Astrocyte of the cerebellum (primary cell): ENCODE measurements around the gene FSD1.

Experiments used
- DNase-seq: peaks from one replicate; pipeline ENCODE4 v3.0.0-alpha.2; 2011; ENCODE audit warnings: low read depth
- H3K4me3 ChIP-seq: 2 replicates; pipeline ENCODE4 v1.5.1; 2011; ENCODE audit warnings: mild to moderate bottlenecking, low read depth, low read length, moderate library complexity
- in situ Hi-C: cut with HindIII; loops from 2 replicates; pipeline ENCODE4 v1.10.0; 2017; ENCODE audit warnings: low sequenced_read_pairs
- TF ChIP-seq, protein P1 (sequence below): IDR thresholded peaks from 2 replicates; pipeline ENCODE4 v1.5.1; 2012; ENCODE audit warnings: low read length, low read depth, moderate library complexity, mild to moderate bottlenecking; ENCODE audit errors: missing control alignments

FSD1 gene

DNA sequence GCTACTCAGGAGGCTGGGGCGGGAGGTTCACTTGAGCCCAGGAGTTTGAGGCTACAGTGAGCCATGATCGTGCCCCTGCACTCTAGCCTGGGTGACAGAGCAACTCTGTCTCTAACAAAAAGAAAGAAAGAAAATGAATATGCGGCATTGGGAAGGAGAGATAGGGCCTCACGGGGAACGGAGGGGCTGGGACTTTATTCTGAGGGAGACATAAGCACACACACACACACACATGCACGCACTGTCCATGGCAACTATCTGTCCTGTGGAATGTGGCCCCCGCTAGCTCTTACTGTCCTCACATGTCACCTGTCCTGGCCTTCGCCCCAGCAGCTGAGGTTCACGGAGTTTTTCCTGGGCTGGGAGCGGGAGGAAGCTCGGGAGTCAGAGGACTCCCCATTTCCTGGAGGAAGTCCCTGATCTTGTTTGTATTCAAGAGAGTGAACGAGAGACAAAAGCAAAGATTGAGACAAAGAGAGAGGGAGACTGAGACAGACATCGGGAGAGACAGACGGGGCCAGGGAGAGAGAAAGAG, 33.6 kb downstream of the FSD1 start:
- TF ChIP-seq, protein P1, sequence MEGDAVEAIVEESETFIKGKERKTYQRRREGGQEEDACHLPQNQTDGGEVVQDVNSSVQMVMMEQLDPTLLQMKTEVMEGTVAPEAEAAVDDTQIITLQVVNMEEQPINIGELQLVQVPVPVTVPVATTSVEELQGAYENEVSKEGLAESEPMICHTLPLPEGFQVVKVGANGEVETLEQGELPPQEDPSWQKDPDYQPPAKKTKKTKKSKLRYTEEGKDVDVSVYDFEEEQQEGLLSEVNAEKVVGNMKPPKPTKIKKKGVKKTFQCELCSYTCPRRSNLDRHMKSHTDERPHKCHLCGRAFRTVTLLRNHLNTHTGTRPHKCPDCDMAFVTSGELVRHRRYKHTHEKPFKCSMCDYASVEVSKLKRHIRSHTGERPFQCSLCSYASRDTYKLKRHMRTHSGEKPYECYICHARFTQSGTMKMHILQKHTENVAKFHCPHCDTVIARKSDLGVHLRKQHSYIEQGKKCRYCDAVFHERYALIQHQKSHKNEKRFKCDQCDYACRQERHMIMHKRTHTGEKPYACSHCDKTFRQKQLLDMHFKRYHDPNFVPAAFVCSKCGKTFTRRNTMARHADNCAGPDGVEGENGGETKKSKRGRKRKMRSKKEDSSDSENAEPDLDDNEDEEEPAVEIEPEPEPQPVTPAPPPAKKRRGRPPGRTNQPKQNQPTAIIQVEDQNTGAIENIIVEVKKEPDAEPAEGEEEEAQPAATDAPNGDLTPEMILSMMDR, result no peak
- peak overlapping the region; percentile 32 for H3K4me3 ChIP-seq
- in situ Hi-C loops, result no loop called here
- no peak for DNase-seq

DNA sequence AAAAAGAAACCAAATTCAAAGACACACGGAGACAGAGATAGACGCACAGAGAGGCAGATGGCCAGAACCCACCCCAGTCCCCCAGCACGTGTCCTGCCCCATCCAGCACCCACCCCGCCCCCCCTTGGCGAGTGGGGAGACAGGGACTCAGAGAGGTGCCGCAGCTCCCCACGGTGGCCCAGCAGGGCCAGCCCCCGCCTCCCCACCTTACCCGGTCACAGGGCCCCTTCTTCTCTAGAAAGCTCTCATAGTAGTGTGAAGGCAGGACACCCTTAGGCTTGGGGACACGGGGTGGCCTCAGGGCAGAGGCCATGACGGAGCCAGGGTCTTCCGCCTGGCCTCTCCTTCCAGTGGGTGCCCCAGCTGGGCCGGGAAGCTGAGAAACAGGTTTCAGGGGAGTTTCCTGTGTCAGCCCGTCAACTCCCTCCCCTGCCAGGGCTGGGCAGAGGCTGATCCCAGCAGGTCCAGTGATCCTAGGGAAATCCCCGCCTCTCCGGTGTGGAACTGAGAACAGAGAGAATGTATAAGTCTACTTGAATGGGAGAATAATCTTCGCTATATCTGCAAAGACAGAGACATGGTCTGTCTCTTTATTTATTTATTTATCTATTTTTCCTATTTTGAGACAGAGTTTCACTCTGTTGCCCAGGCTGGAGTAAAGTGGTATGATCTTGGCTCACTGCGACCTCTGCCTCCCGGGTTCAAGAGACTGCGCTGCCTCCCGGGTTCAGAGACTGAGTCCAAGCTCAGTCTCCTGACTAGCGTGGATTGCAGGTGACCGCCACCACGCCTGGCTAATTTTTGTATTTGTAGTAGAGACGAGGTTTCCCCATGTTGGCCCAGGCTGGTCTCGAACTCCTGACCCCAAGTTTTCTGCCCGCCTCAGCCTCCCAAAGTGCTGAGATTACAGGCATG, 34.3 kb downstream of the FSD1 start, which contains the start of gene STAP2:
STAP2 (minus strand) TSS at position 387 of the 915 bp plus-strand sequence; CDS start at position 313, 74 bp downstream.
- TF ChIP-seq, protein P1, result no peak
- DNase-seq, result no peak
- in situ Hi-C loops, result no loop called here
- H3K4me3 ChIP-seq, result peak within 1 kb of the TSS; percentile 32

GRCh38 chr19:4342314-4342614, 37.9 kb downstream of the FSD1 start:
- in situ Hi-C loops, result no loop called here
- no peak for DNase-seq
- TF ChIP-seq, protein P1, result no peak
- H3K4me3 ChIP-seq, result peak overlapping the region; percentile 69

DNA sequence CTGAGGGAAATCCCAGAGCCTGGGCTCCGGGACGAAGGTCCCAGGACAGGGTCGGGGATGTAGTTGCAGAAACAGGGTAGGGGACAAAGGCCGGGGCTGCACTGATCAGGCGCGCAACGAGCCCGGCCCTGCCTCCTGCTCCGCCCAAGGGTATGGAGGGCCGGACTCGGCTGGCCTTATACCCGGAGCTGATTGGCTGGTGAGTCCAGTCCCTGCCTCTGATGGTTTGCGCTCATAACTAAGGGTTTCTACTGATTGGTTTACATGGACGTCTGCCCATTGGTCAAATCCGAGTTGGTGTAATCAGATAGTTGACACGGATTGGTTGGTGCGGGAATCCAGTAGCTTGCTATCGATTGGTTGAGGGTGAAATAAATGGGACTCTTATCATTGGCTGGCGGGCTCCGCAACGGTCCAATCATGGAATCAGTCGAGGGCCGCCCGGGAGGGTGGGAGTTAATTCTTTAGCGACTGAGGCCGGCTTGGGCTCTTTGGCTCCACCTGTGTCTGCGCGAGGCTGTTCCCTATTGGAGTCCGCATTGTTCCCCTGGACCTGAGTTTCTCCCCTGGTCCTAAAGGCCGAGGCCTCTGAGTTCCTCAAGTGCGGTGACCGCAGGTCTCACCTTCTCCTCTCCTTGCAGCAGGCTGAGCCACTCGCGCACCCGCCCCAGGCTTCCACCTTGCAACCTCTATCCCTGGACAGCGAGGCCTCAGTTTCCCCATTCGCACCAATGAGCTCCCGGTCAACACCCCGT, 38.4 kb downstream of the FSD1 start:
- peak; percentile 100 for DNase-seq
- in situ Hi-C loops, result no loop called here
- H3K4me3 ChIP-seq, result peak overlapping the region; percentile 69
- TF ChIP-seq, protein P1, result peak; percentile 38

DNA sequence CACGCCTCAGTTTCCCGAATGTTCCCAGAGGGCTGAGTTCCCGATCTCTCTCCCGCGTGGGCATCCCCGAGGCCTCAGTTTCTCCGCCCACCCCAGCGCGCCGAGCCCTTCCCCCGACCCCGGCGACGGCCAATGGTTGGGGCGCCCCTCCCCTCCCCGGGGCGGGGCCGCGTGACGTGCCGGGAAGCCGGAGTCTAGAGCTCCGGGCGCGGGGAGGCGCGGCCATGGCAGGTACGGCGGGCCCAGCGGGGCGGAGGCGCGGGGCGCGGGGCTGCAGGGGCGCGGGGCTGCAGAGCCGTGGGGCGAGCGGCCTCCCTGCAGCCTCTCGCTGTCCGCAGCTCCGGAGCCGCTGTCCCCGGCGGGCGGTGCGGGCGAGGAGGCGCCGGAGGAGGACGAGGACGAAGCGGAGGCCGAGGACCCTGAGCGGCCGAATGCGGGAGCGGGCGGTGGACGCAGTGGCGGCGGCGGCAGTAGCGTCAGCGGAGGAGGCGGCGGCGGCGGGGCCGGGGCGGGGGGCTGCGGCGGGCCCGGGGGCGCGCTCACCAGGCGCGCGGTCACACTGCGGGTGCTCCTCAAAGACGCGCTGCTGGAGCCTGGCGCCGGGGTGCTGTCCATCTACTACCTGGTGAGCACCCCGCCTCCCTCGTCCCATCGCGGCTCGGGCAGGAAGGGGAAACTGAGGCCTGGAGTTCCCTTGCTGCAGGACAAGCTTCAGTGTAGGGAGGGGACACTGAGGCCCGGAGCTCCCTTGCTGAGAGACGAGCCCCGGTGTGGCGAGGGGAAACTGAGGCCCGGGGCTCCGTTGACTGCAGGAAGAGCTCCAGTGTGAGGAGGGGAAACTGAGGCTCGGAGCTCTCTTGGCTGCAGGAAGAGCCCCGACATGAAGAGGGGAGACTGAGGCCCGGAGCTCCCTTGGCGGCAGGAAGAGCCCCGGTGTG, 39.2 kb downstream of the FSD1 start, which contains the start of gene MPND:
MPND (plus strand) TSS at position 193 of the 938 bp plus-strand sequence; CDS start at position 225, 32 bp downstream.
- in situ Hi-C loops, result no loop called here
- H3K4me3 ChIP-seq, result peak within 1 kb of the TSS; percentile 69
- DNase-seq, result peak; percentile 29
- TF ChIP-seq, protein P1, result no peak
